HEK293T (cell line): ENCODE results near the gene AADACL2.

ENCODE experiments used
- ARNT ChIP-seq: fragments of 450-650 bp; IDR thresholded peaks from 2 replicates; pipeline ENCODE4 v1.6.1; 2017; ENCODE audit warnings: mild to moderate bottlenecking
- BHLHE40 ChIP-seq: fragments of 450-650 bp; IDR thresholded peaks from 2 replicates; pipeline ENCODE4 v1.6.1; 2016; ENCODE audit warnings: mild to moderate bottlenecking, moderate library complexity, borderline replicate concordance
- CTBP1 ChIP-seq: fragments of 450-650 bp; IDR thresholded peaks from 2 replicates; pipeline ENCODE4 v1.6.1; 2016; ENCODE audit warnings: borderline replicate concordance
- ELF4 ChIP-seq: fragments of 450-650 bp; IDR thresholded peaks from 2 replicates; pipeline ENCODE4 v1.6.1; 2017; ENCODE audit warnings: antibody characterized with exemption
- FOXA1 ChIP-seq: fragments of 450-650 bp; IDR thresholded peaks from 2 replicates; pipeline ENCODE4 v1.6.1; 2016; ENCODE audit warnings: mild to moderate bottlenecking
- FOXK2 ChIP-seq: fragments of 450-650 bp; IDR thresholded peaks from 2 replicates; pipeline ENCODE4 v1.6.1; 2016; ENCODE audit warnings: mild to moderate bottlenecking
- FOXM1 ChIP-seq: fragments of 450-650 bp; IDR thresholded peaks from 2 replicates; pipeline ENCODE4 v1.6.1; 2017; ENCODE audit warnings: mild to moderate bottlenecking, borderline replicate concordance
- LEF1 ChIP-seq: fragments of 450-650 bp; IDR thresholded peaks from 2 replicates; pipeline ENCODE4 v1.6.1; 2017; ENCODE audit warnings: mild to moderate bottlenecking, borderline replicate concordance
- NFRKB ChIP-seq: fragments of 450-650 bp; IDR thresholded peaks from 2 replicates; pipeline ENCODE4 v1.6.1; 2016; ENCODE audit warnings: mild to moderate bottlenecking, moderate library complexity
- SP1 ChIP-seq: fragments of 450-650 bp; IDR thresholded peaks from 2 replicates; pipeline ENCODE4 v1.6.1; 2017
- SUZ12 ChIP-seq: fragments of 450-650 bp; IDR thresholded peaks from 2 replicates; pipeline ENCODE4 v1.6.1; 2016; ENCODE audit warnings: mild to moderate bottlenecking
- TARDBP ChIP-seq: fragments of 450-650 bp; IDR thresholded peaks from 2 replicates; pipeline ENCODE4 v1.6.1; 2016
- ZNF384 ChIP-seq: fragments of 450-650 bp; IDR thresholded peaks from 2 replicates; pipeline ENCODE4 v1.6.1; 2016
- TF ChIP-seq, protein P1 (sequence below): fragments of 450-650 bp; IDR thresholded peaks from 2 replicates; pipeline ENCODE4 v1.6.1; 2016

DNA sequence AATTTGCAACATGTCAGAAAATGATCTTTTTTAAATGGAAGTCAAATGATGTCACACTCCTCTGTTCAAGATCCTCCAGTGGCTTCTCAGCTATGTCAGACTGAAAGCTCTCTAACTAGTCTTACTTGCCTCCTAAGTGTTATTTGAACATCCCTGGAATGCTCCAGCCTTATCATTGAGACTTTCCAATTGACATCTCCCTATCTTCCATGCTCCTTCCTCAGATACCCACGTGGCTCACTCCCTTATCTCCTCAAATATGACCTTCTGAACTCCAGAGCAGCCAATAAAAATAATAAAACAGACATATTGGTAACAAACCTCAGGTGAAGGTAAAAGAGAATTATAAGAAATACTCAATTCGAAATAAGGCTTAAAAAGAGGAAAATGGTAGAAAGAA, 54.7 kb downstream of the AADACL2 start:
- TF ChIP-seq SP1 (no peak), FOXK2 (no peak), ARNT (no peak), TARDBP (no peak), ELF4 (no peak), FOXA1 (no peak), BHLHE40 (no peak), NFRKB (no peak), FOXM1 (no peak), ZNF384 (no peak), LEF1 (no peak), SUZ12 (no peak), CTBP1 (no peak)
- TF ChIP-seq, protein P1, sequence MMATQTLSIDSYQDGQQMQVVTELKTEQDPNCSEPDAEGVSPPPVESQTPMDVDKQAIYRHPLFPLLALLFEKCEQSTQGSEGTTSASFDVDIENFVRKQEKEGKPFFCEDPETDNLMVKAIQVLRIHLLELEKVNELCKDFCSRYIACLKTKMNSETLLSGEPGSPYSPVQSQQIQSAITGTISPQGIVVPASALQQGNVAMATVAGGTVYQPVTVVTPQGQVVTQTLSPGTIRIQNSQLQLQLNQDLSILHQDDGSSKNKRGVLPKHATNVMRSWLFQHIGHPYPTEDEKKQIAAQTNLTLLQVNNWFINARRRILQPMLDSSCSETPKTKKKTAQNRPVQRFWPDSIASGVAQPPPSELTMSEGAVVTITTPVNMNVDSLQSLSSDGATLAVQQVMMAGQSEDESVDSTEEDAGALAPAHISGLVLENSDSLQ: no peak
